ENCODE data around the gene CARMIL1. TPM values are rescaled to one million over a fixed set of nuclear protein-coding genes. Genes with fewer than 3 reads are reported as not detected.

CARMIL1 gene
- polyA plus RNA-seq (2013, experiment 1 of 2; ENCODE audit: insufficient read length), result 9.0 TPM
- polyA plus RNA-seq (2013, experiment 2 of 2; ENCODE audit: insufficient read length), result 8.7 TPM

DNA sequence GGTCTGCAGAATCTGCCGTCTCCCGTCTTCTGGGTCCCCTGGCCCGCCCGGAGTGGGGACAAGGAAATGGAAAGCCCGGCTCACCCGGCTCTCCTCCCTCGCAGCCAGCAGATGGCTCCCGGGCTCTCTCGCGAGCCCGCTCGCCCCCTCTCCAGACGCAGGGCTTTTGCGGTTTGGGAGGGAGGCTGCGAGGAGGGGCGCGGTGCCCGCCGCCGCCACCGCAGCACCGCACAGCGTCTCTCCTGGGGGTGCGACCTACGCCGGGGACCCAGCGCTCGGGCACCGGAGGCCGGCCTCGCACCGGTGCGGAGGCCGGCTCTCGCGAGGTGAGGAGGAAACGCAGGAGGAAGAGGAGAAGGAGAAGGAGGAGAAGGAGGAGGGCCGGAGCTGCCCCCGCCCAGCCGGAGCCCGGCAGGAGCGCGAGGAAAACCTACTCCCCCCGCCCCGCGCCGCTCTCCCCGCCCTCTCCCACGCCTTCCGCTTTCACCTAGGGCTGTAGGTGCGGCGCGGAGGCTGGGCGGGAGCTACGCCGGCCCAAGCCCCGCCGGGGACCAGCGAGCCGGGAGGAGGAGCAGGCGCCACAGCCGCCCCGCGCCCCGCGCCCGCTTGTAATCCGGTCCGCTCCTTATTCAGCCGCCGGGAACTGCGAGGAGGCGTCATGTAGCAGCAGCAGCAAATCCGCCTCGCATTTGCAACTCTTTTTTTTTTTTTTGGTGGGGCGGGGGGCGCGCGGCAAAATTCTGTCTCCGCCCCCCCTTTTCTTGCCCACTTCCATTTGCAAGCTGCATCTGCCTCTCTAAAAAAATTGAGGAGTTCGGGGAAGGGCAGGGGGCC is at the start of gene CARMIL1:
CARMIL1 (plus strand) TSS at position 461 of the 834 bp plus-strand sequence. CDS start 422 bp downstream, outside the sequence.
- DNase-seq, result peak; percentile 80

DNA sequence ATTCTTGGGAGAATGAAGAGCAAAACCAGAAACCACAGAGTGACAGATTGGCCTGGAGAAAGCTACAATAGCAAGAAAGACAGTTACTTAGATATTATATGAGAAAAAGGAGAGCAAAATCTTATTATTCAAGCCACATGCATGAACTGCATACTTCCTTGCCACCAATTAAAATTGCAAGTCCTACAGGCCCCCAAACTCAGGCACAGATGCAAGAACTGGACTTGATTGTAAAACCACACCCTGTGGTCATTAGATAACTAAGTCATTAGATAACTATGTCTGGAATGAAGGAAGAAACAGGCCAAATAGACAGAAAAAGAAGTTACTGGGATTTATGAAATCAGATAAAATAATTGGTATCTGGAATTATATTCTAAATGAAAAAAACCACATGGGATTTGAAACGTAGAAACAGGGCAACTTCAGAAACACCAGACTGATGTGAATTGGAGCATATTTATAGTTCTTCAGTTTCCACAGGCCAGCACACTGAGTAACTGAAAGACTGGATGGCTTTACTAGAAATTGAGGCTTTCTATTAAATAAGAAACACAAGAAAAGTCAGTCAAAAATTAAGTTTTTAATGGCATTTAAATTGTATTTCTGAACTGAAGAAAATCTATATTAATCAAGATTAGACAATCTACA is 49.4 kb upstream of the CARMIL1 start:
- peak; percentile 94 for DNase-seq

DNA sequence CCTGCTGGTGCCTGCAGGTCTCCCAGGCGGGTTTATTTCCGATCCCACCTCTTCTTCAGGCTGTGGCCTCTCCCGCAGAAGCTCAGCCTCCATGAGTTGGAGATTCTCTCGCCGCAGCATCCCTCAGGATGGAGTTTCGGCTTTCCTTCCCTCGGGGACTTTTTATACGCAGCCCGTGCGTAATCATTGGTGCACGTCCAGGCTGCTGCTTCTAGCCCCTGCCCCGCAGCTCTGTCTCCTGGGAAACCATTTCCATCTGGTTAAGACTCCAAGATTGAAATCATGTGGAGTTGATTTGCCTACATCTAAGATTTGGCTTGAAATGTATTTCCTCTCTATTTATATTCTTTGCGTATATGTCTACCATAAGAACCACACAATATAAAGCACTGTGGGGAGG is 46.7 kb upstream of the CARMIL1 start:
- peak; percentile 91 for DNase-seq

GRCh38 chr6:25233226-25233625 is 45.9 kb upstream of the CARMIL1 start:
- DNase-seq, result no peak

- DNase-seq, result peak; percentile 20
Measured at GRCh38 chr6:25237579-25237978, 41.6 kb upstream of the CARMIL1 start.

- no peak for DNase-seq
Measured at GRCh38 chr6:25239059-25239458, 40.1 kb upstream of the CARMIL1 start.

- DNase-seq, result no peak
Measured at GRCh38 chr6:25239498-25239897, 39.7 kb upstream of the CARMIL1 start.

- no peak for DNase-seq
Measured at GRCh38 chr6:25242567-25242966, 36.6 kb upstream of the CARMIL1 start.

DNA sequence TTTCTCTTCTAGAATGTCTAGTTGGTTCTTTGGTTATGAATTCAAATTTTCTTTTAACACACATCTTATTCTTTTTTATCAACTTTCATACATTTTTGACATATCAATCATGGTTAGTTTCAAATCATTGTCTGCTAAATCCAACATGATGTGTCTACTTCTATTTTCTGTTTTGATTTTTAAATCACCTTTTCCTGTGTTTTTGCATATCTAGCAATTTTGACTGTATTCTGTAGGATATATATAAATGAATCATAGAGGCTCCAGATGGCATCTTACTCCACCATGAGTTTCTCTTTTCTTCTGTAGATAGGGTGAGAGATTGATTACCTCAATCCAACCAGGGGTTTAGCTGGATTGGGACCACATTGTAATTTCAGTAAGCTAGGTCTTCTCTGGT is 34.3 kb upstream of the CARMIL1 start:
- DNase-seq, result no peak

GRCh38 chr6:25248123-25248522 is 31.1 kb upstream of the CARMIL1 start:
- peak; percentile 93 for DNase-seq

DNA sequence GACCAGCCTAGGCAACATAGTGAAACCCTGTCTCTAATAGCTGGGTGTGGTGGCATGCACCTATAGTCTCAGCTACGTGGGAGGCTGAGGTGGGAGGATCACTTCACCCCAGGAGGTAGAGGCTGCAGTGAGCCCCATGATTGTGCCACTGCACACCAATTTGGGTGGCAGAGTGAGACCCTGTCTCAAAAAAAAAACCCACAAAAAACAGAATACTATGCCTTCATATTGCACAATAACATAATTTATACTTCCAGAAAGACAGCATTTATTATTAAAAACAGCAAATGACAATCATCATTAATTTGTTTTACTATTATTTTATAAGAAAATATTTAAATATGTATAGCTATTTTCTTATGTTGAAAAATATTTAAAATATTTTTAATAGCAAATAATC is 30.0 kb upstream of the CARMIL1 start:
- no peak for DNase-seq

GRCh38 chr6:25250878-25251277 is 28.3 kb upstream of the CARMIL1 start:
- peak; percentile 33 for DNase-seq

DNA sequence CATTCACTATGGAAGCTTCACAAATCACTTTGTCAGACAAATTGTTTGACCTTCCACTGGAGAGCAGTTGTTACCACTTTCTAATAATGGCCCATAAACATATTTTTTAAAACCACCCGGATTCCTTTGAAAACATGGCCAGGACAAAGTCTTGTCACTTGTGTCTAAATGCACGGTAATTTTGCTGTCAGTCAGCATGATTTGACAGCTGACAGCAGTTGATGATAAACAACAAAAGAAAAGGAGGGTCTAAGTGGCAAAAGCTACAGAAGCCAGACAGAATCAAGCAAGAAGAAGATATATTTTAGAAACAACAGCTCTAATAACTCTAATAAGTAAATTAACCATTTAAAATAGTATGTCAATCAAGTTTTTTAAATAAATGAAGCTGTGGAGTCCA is 27.7 kb upstream of the CARMIL1 start:
- no peak for DNase-seq

DNA sequence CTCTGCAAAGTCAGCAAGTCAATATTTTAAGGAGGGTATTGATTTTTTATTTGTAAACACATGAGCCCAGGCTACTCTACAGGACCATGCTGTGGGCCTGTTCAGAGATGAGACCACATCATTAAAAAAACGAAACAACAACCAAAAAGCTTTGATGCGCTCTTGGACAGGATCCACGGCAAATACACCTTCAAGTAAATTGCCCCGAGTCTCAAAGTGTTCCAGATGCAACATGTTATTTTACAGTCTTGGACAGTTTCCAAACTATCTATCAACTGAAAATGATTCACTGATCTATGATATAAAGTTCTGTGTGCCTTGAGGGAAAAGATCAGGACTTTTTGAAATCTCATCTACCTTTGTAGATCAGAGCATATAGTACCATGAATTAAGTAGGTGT is 25.8 kb upstream of the CARMIL1 start:
- no peak for DNase-seq

DNA sequence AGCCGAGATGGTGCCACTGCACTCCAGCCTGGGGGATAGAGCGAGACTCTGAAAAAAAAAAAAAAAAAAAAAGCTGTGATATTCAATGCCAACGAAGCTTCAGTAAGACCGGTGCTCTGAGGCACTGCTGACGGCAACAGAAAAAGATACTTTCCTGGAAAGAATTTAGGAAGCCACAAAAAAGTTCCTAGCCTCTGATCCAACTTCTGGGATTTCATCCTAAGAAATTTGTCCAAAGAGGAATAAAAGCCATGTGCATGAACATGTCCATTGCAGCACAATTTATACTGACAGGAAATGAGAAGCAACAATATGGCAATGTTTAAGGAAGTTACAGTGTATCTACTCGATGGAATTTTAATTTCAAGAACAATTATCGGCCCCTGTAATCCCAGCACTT is 24.5 kb upstream of the CARMIL1 start:
- DNase-seq, result no peak

GRCh38 chr6:25257686-25258348 is 21.4 kb upstream of the CARMIL1 start:
- DNase-seq, result no peak

DNA sequence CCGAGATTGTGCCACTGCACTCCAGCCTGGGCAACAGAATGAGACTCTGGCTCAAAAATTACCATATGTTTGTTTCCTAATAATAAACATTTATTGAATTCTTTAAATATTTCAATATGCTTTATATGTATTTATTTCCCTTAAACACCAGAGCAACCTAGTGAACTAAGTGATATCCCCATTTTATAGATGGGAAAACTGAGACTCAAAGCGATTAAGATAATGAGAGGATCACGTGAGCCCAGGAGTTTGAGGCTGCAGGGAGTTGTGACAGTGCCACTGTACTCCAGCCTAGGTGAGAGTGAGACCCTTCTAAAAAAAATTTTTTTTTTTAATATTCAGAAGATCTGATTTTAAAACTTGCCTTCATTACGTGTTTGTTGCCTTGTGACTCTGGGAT is 19.4 kb upstream of the CARMIL1 start:
- DNase-seq, result no peak

- peak; percentile 95 for DNase-seq
Measured at GRCh38 chr6:25263657-25264056, 15.5 kb upstream of the CARMIL1 start.

GRCh38 chr6:25266456-25267100 is 12.6 kb upstream of the CARMIL1 start:
- DNase-seq, result peak; percentile 55

DNA sequence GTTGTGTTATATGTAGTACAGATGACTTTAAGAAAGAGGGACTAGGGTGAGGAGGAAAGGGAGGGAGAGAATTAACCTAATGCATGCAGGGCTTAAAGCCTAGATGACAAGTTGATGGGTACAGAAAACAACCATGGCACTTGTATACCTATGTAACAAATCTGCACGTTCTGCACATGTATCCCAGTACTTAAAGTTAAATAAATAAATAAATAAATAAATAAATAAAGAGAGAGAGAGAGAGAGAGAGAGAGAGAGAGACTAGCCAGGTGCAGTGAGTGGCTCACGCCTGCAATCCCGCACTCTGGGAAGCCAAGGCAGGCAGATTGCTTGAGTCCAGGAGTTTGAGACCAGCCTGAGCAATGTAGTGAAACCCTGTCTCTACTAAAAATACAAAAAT is 11.5 kb upstream of the CARMIL1 start:
- no peak for DNase-seq

GRCh38 chr6:25270559-25270958 is 8.6 kb upstream of the CARMIL1 start:
- no peak for DNase-seq

GRCh38 chr6:25275436-25275835 is 3.7 kb upstream of the CARMIL1 start:
- DNase-seq, result no peak

GRCh38 chr6:25277386-25277785 is 1.8 kb upstream of the CARMIL1 start:
- no peak for DNase-seq
